ENCODE results near the gene ADAM8. TPM values are rescaled to one million over a fixed set of nuclear protein-coding genes. Genes with fewer than 3 reads are reported as not detected.

Gene ADAM8
- total and polyA plus RNA-seq, 8 donors: 1.9 to 45.3 (median 3.8) TPM

- intact Hi-C loops (cut with DNase I): no loop called here
- no peak for TF ChIP-seq CTCF (IDR thresholded peaks at IDR 0.05)
- Histone ChIP-seq H3K27me3 (peaks cover 6 to 37% of the 10 kb centered on the region in 2 donors), H3K4me1 (peaks cover 0 to 24% of the 10 kb centered on the region in 2 donors), H3K4me3 (no peak overlapping the region), H3K36me3 (peaks cover 0 to 74% of the 10 kb centered on the region in 2 donors), H3K9me3 (no peaks in the 10 kb centered on the region), H3K27ac (no peak overlapping the region)
- DNase-seq (no peak), ATAC-seq (no peak)
Measured at GRCh38 chr10:133271521-133272300, 5.0 kb downstream of the ADAM8 start.

GRCh38 chr10:133270773-133271297 lies 5.8 kb downstream of the ADAM8 start:
- H3K36me3 ChIP-seq: peaks cover 0 to 81% of the 10 kb centered on the region in 2 donors
- peaks cover 0 to 33% of the 10 kb centered on the region in 2 donors for H3K27me3 ChIP-seq
- no peak overlapping the region for H3K4me3 ChIP-seq
- DNase-seq: no peak
- H3K9me3 ChIP-seq: no peaks in the 10 kb centered on the region
- no peak overlapping the region for H3K27ac ChIP-seq
- no peak for TF ChIP-seq CTCF (IDR thresholded peaks at IDR 0.05)
- intact Hi-C loops (cut with DNase I): no loop called here
- ATAC-seq: no peak
- peaks cover 0 to 15% of the 10 kb centered on the region in 2 donors for H3K4me1 ChIP-seq

GRCh38 chr10:133270204-133270603 lies 6.5 kb downstream of the ADAM8 start:
- no peak overlapping the region for H3K4me3 ChIP-seq
- H3K27ac ChIP-seq: no peak overlapping the region
- peaks cover 0 to 27% of the 10 kb centered on the region in 2 donors for H3K27me3 ChIP-seq
- H3K4me1 ChIP-seq: peaks cover 0 to 12% of the 10 kb centered on the region in 2 donors
- intact Hi-C loops (cut with DNase I): no loop called here
- ATAC-seq (no peak), DNase-seq (no peak)
- TF ChIP-seq CTCF (IDR thresholded peaks at IDR 0.05): no peak
- H3K36me3 ChIP-seq: peaks cover 0 to 81% of the 10 kb centered on the region in 2 donors
- no peaks in the 10 kb centered on the region for H3K9me3 ChIP-seq

GRCh38 chr10:133269367-133269766 lies 7.3 kb downstream of the ADAM8 start:
- Histone ChIP-seq H3K4me1 (peaks cover 0 to 6% of the 10 kb centered on the region in 2 donors), H3K9me3 (no peaks in the 10 kb centered on the region), H3K27ac (no peak overlapping the region), H3K27me3 (peaks cover 0 to 18% of the 10 kb centered on the region in 2 donors), H3K4me3 (no peak overlapping the region), H3K36me3 (peaks cover 0 to 81% of the 10 kb centered on the region in 2 donors)
- TF ChIP-seq CTCF (IDR thresholded peaks at IDR 0.05): no peak
- ATAC-seq (no peak), DNase-seq (no peak)
- intact Hi-C loops (cut with DNase I): no loop called here

GRCh38 chr10:133268532-133268931 lies 8.1 kb downstream of the ADAM8 start:
- H3K36me3 ChIP-seq: peaks cover 0 to 76% of the 10 kb centered on the region in 2 donors
- H3K27me3 ChIP-seq: peaks cover 0 to 12% of the 10 kb centered on the region in 2 donors
- no peak for TF ChIP-seq CTCF (IDR thresholded peaks at IDR 0.05)
- DNase-seq (no peak), ATAC-seq (no peak)
- H3K27ac ChIP-seq: no peak overlapping the region
- H3K4me3 ChIP-seq: no peak overlapping the region
- peaks cover 0 to 14% of the 10 kb centered on the region in 2 donors for H3K4me1 ChIP-seq
- intact Hi-C loops (cut with DNase I): no loop called here
- no peaks in the 10 kb centered on the region for H3K9me3 ChIP-seq
